Fibroblast of the conjunctiva (primary cell): Measurements from ENCODE around the gene FAM219B.
"Not testable (repeated sequence)": the region's sequence is repeated elsewhere in the genome, so short reads cannot be mapped to it uniquely, and the experiment has no call there.

Experiments used
- DNase-seq: peaks from one replicate; pipeline ENCODE4 v3.0.0-alpha.2; 2010; ENCODE audit warnings: low read depth

The FAM219B gene, protein sequence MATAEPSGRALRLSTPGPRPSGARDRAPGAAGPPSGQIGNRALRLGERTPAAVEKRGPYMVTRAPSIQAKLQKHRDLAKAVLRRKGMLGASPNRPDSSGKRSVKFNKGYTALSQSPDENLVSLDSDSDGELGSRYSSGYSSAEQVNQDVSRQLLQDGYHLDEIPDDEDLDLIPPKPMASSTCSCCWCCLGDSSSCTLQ

DNA sequence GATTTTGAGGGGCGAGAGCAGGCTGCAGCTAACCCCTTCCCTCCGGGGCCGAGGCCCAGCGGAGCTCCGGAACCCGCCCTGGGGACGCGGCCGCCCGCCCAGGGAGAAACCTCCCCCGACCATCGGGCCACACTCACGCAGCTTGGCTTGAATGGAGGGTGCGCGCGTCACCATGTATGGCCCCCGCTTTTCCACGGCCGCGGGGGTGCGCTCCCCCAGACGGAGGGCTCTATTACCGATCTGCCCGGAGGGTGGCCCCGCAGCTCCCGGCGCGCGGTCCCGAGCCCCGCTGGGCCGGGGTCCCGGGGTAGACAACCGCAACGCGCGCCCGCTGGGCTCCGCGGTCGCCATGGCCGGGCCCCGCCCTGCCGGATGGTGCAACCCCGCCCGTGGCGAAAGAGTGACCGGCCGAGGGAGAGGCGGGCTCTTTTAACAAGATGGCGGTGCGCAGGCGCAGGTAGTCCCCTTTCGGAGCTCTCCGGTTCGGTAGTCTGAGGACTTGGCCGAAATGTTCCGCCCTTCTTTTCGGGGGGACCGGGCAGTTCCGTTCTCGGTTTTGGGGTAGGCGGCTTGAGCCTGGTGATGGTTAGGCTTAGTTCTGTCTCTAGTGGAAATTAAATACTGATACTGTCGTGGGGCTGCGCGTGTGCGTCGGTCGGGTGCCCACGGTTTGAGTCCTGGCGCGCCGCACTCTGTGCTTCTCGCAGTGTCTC, at the start of gene FAM219B:
Gene FAM219B, minus strand, starts transcription at position 402 of the 713 bp plus-strand sequence. Its CDS starts 51 bp downstream, at position 351.
- DNase-seq: peak; percentile 74

DNA sequence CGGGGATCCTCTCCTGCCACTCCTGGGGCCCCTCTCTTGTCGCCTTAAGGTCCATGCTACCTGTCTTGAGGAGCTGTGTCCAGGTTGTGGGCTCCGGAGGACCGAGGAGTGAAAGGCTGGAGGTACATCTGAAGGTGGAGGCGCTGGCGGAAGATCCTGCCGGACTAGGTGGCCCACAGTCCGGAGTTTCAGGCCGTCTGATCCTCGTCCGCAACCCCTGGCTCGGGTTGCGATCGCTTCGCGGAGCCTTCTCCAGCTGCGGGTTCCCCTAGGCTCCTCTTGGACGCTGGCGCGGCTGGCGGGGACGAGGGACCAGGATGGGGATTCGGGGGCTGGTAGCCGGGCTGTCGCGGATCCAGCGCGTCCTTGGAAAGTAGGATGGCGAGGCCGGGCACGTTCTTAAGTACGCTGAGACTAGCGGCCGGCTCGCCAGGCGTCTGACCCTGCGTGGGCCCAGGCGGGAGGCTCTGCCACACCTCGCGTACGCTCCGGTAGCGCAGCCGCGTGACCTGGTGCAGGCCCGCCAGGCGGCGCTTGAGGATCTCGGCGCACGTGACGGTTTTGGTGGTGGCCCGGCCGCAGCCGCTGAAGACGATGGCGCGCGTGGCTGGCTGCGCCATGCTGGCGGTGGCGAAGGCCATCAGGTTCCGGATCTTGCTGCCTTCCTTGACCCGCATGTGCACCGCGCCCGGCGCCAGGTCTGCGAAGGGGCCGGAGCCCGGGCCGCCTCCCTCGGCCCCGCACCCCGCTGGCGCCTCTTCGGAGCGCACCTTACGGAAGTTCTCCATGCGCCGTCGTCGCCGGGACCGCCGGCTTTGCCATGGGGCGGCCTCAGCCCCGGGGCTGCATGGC, 49.4 kb upstream of the FAM219B start:
- DNase-seq: peak; percentile 23

DNA sequence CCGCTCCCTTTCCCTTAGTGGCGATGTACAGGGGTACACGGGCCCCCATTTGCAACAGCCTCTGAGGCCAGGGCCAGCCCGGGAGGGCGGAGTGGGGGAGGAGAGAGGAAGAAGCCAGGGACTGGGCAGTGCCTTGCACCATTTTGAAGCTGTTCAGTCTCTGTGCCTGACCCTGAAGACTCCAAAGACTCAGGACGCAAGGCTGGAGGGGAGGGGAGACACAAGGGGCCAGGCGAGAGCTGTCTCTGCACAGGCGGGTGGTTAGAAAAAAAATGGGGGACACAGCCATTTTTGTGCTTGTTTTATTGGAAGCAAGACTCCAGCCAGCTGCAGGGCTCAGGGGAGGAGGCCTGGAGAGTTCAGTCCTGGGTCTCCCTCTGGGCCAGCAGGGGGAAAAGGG, 48.4 kb upstream of the FAM219B start:
- no peak for DNase-seq

DNA sequence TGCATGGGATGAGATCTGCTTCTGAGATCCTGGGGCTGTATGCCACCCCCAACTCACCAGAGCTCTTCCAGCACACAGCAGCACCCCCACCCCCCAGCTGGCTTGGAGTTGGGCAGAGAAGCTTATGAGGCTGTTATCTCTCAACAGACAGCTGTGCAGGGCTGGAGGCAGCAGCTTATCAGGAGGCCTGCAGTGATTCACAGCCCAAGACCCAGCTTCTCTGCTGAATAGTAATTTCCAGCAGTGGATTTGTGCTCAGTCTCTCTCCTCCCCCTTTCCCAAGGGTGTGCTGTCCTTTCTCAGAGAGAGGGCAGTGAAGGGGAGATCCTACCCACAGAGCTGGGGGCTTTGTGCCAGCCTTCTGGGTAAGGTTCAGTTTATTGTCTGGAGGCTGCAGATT, 47.9 kb upstream of the FAM219B start:
- no peak for DNase-seq

DNA sequence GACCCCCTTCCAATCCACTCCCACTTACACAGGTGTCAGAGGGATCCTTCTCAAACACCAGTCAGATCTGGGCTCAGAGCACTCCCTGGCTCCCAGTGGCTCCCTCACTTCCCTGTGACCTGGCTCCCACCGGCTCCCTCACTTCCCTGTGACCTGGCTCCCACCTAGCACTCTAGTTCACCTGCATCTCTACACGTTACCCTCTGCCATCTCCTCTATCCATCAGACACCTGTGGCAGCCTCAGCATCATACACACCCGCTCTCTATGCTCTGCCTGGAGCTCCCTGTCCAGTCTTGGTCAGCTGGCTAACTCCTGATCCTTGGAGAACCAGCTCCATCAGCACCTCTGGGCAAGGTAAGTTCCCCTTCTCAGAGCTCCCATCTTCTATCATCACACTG, 44.4 kb upstream of the FAM219B start:
- DNase-seq: no peak

DNA sequence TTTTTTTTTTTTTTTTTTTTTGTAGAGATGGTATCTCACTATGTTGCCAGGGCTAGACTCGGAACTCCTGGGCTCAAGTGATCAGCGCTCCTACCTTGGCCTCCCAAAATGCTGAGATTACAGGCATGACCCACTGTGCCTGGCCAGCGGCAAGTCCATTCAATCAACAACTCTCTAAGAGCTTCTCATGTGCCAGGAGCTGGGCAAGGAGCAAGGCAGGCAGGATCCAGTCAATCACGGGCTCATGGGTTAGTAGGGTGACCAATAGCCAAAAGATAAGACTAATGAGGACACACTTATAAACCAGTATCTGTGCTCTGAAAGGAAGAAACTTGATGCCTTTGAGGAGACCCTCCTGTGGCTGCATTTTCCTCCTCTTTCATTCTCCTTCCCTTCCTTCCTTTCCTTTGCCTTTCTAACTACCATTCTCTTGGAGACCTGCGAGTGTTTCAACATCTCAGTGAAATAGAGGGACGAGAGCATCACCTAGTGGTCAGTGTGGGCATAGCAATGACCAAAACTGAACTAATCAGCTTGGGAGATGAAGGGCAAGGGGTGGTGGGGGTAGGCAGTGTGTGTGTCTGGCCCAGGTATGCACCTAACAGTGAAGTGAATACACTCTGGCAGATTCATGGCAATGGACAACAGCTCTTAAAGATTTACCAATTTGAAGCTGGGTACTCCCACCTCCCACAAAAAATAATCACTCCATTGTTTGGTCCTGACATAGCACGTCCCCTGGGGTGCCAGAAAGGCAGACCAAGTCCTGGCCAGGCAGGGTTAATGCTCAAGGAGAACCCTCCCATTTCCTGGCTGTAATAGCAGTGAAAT, 43.6 kb upstream of the FAM219B start:
- DNase-seq: peak; percentile 44

DNA sequence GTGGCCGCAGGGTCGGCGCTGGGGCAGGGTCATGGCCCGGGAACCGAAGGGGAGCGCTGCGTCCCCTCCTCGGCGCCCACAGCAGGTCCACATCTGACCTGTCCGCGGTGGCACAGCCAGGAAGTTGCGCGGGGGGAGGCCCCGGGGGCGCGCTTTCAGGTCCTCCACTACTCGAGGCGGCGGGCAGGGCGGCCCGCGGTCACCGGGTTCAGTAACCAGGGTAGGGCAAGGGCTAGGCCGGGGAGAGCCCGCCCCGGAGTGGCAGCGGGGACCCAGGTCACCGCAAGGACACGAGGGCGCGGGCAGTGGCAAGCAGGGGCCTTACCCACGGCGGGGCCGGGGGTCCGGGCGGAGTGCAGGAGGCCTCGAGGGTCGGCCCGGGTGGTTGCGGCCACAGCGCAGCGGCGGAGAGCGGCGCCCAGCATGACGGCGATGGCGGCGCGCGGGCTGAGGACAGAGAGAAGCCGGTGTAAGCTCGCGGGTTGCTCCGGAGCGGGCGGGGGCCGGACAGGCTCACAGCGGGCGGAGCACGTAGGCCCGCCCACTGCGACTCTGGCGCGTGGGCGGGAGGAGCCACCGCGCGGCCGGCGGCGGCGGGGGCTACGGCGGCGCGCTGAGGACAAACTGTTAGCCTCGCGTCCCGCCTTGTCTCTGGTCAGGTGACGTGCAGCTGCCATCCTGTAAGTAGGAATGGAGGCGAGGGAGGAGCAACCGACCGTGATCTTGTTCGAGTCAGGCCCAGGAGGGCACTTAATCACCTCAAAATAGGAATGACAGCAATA, 31.1 kb upstream of the FAM219B start, which contains the start of gene COX5A:
Gene COX5A, minus strand, starts transcription at position 484 of the 782 bp plus-strand sequence. Its CDS starts 59 bp downstream, at position 425.
- DNase-seq: peak; percentile 93

DNA sequence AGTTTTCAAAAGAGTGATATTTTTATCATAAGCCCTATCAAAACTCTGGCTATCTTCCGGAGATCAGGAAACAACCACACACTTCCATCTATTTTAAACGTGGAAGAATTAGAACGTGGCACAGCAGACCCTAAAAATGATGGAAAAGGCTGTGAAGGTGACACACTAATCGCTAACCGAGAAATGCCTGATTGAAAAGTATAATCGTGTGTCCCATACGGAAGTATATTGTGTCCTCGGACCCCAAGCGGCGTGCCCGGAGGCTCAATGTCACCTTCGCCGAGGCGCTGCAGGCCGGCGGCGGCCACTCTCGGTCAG, 30.6 kb upstream of the FAM219B start:
- DNase-seq: no peak

DNA sequence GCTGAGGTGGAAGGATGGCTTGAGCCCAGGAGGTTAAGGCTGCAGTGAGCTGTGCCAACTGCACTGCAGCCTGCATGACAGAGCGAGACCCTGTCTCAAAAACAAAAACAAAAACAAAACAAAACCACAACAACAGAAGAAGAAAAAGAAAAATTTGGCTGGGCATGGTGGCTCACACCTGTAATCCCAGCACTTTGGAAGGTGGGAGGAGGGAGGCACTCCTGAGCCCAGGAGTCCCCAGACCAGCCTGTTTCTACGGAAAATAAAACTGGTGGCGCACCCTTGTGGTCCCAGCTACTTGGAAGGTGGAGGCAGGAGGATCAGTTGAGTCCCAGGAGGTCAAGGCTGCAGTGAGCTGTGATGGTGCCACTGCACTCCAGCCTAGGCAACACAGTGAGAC, 28.5 kb upstream of the FAM219B start:
- not testable (repeated sequence) for DNase-seq

DNA sequence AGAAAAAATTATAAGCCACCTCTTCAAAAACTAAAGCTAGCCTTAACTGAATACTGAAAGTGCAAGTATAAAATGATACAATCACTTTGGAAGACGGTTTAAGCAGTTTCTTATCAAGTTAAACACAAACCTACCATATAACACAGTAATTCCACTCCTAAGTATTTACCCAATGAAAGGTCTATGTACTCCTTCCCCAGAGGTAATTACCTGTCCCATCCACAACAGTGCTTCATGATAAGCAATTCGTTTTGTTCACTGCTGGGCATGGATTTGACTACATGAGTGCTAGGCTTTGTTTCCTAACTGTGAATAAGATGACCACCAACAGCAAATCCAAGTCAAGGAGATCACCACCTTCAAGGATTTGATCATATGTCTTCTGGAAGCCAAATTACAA, 26.9 kb upstream of the FAM219B start:
- DNase-seq: no peak

DNA sequence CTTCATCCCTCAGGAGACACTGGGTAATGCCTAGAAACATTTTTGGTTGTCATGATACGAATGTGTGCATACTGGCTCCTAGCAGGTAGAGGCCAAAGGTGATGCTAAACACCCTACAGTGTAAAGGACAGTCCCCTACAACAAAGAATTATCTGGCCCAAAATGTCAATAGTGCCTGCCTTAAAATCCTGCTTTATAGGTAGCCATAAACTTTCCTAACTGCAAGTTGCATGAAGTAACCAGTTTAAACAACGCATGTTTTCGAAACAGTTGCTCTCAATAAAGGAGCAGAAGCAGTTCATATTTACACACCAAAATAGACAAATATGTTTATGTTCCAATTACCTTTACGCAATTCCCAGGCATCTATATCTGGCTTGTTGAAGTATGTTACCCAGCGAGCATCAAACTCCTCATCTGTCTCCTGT, 22.1 kb upstream of the FAM219B start:
- DNase-seq: no peak

DNA sequence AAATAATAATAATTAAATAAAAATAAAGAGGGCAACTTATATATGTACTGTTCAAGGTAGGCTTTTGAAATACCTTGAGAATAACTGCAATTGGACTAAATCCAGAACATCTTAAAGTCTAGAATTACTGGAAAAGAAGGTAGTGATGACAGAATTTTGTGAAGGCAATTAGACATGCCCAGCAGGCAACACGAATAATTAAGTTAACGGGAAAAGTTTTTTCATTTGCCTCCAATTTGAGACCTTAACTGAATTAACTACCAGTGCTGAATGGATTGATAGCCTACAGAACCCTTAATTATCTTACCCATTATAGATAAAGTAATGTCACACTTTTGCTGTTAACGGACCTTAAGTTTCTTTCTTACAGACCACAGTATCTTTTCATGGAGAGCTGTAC, 17.9 kb upstream of the FAM219B start:
- DNase-seq: no peak

DNA sequence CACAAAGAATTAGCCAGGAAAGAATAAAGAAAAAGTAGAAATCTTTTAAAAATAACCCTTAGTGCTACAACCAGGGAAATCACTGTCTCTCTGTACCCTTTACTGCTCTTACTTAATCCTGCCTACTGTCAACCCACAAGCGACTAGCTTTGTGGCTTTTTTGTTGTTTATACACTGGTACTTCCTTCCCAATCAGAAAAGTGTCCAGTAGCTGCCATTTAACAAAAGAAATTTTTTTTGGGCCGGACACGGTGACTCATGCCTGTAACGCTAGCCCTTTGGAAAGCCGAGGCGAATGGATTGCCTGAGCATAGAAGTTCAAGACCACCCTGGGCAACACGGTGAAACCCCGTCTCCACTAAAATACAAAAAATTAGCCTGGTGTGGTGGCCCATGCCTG, 13.8 kb upstream of the FAM219B start:
- DNase-seq: no peak

DNA sequence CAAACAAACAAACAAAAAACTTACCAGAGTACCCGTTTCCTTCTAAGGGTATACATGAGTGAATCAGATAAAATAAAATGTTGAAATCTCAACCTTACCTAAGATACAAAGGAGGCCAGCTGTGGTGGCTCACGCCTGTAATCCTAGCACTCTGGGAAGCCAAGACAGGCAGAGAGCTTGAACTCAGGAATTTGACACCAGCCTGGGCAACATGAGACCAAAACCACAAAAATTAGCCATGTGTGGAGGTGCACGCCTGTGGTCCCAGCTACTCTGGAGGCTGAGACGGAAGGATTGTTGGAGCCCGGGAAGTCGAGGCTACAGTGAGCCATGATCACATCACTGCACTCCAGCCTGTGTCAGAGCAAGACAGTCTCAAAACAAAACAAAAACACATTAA, 11.0 kb upstream of the FAM219B start:
- no peak for DNase-seq

DNA sequence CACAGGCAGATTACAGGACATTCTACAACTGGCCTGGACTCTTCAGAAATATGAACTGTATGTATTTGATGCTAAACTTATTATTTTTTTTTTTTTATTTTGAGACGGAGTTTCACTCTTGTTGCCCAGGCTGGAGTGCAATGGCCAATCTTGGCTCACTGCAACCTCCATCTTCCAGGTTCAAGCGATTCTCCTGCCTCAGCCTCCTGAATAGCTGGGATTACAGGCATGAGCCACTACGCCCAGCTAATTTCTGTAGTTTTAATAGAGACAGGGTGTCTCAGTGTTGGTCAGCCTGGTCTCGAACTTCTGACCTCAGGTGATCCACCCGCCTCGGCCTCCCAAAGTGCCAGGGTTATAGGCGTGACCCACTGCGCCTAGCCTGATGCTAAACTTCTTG, 7.1 kb upstream of the FAM219B start:
- not testable (repeated sequence) for DNase-seq

DNA sequence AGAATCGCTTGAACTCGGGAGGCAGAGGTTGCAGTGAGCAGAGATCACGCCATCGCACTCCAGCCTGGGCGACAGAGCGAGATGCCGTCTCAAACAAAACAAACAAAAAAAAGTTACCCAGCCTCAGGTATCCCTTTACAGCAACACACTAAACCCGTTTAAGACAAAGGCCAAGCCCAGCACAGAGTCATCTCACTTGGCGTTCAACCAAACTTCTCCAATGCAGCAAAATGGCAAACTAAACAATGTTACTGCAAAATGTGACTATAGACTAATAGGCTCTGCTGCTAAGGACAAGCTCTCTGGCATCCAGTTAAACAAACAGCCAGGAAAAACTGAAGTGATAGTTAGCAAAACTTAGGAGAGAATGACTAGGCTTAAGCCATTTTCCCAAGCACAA, 6.4 kb upstream of the FAM219B start:
- DNase-seq: no peak

DNA sequence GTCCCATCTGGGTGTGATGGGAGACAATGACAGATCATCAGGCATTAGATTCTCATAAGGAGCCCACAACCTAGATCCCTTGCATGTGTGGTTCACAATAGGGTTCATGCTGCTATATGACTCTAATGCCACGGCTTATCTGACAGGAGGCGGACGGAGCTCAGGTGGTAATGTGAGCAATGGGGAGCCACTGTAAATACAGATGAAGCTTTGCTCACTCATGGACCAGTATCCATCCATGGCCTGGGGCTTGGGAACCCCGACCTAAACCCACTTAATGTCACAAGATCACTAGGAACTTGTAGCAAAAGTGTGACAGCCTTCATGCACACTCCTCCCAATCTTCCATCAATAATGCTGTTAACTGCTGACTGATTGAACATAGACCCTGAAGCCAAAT, 2.0 kb upstream of the FAM219B start:
- no peak for DNase-seq

DNA sequence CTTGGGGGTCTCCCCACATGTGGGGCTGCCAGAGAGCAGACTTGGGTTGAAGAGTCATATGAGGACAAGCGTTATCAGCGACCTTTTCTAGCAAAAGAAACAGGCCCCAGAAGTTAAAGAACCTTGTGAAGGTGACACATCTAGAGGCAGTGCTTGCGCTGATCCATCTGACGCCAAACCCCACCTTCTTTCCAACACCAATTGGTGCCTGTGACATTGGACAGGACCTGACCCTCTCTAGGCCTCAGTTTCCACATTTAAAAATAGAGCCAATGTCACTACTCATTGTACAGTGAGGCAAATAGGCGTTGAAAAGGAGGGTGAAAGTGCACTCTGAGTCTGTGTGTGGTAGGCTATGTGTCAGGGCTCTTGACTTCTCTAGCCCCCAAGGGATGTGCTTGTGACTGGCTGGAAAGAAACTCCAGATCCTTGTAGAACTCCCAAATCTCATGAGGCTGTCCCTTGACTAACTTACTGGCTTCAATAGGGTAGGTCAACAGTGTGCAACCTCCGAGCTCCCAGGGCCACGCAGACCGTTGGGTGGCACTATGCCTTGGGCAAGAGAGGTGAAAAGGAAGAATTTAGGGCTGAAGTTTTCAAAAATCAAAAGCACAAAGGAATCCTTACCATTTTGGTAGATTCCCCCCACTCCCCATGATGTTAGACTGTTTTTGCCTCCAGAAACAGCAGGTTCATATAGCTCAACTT, 666 bp upstream of the FAM219B start:
- no peak for DNase-seq

DNA sequence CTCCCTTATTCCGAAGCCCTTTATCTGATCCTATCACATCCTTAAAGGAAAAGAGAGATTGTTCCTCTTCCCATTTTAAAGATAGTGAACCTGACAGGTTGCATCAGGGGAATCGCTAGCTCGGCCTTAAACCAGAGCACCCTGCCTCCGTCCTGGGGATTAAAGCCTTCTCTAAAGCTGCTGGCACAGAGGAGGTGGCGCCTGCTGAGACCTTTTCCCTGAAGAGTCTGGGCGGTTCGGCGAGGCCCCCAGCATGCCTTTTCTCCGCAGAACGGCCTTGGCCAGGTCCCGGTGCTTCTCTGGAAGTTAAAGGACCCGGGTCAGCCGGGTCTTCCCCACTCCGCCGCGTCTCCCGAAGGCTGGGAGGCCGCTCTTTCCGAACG, 593 bp downstream of the FAM219B start:
- DNase-seq: no peak

DNA sequence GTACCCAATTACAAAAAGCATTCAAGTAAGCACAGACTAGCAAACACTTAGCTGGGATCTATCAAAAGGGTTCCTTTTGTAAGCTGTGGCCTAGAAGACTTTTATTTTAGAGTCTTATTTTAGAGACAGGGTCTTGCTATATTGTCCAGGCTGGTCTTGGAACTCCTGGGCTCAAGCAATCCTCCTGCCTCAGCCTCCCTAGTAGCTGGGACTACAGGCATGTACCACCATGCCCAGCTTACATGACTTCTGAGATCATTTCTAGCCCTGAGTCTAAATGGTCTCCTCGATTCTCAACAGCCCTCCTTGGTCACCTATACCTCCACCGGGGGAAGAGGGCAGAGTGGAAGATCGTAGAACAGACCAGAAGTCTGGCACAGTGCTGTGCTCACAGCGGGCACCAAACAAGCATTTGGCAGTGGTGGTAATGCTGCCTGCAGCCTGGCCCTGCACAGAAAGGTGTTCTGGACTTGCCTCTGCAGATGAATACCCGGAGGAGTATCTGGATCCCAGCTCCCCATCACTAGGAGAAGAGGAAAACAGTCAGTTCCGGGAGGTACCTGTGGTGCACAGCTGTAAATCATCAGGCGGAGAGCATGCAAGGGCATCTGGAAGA, 2.4 kb downstream of the FAM219B start:
- DNase-seq: no peak
